ENCODE results near the gene KCNH1.

GRCh38 chr1:210697185-210697584 is 436.8 kb downstream of the KCNH1 start:
- TF ChIP-seq, protein P1, sequence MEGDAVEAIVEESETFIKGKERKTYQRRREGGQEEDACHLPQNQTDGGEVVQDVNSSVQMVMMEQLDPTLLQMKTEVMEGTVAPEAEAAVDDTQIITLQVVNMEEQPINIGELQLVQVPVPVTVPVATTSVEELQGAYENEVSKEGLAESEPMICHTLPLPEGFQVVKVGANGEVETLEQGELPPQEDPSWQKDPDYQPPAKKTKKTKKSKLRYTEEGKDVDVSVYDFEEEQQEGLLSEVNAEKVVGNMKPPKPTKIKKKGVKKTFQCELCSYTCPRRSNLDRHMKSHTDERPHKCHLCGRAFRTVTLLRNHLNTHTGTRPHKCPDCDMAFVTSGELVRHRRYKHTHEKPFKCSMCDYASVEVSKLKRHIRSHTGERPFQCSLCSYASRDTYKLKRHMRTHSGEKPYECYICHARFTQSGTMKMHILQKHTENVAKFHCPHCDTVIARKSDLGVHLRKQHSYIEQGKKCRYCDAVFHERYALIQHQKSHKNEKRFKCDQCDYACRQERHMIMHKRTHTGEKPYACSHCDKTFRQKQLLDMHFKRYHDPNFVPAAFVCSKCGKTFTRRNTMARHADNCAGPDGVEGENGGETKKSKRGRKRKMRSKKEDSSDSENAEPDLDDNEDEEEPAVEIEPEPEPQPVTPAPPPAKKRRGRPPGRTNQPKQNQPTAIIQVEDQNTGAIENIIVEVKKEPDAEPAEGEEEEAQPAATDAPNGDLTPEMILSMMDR (IDR thresholded peaks at IDR 0.05): no peak
- no peak for TF ChIP-seq POLR2A (IDR thresholded peaks at IDR 0.05)

Measured in Peyer's patch (tissue), 4 donors.